ENCODE measurements around the gene MISFA.
"Not testable (repeated sequence)": the region's sequence is repeated elsewhere in the genome, so short reads cannot be mapped to it uniquely, and the experiment has no call there.

Gene MISFA

DNA sequence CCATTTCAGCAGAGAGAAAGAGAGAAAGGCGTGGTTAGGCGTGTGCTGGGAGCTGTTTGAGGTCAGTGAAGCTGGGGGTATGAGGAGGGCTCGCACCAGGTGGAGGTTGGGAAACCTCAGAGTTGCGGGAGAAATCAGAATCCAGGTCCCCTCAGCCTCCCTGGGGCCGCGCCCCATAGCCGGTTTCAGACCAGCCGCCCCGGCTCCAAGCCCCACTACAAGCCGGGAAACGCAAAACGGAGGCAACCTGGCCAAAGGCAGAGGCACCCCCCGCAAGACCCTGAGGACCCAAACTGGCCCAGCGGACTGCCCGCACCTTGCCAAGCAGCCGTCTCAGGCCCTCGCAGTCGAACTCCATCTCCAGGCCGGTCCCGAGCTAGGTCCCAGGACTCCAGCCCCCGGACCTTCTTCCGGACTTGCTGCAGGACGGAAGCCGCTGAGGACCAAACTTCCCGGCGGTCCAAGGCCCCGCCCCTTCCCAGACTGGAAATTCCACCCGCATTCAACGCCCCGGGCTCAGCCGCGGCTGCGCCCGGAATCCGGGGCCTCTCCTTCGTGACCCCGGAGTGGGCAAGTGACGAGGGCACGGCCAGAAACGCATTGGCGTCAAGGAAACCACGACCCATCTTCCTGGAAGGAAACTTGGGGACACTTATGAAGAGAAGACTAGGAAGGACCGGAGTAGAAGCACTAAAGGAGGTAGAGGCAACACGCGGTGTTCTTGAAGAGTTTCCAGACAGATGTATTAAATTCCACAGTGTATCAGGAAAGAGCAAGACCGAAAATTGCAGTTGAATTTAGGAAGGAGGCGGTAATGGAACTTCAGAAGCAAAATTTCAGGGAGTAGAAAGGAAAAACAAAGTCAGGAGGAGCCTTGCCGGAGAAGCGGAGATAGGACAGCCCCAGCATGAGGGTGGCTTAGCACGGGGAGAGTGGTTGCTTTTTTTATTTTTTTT lies 11.0 kb upstream of the MISFA start, which contains the start of gene UEVLD:
Gene UEVLD (minus strand): TSS at position 438 of the 956 bp plus-strand sequence. CDS start 80 bp downstream, at position 358.
- Histone ChIP-seq H4K20me1 (ENCODE audit: low read depth, low read length) (no peaks in the 10 kb centered on the region), H3F3A (ENCODE audit: insufficient read depth) (0 out of 2 replicates have a peak, but pooled peaks cover 11% of the 10 kb centered on the region), H3K4me3 (ENCODE audit: insufficient read depth, low read length, poor library complexity, severe bottlenecking) (peak within 1 kb of the TSS; percentile 55), H2AFZ (ENCODE audit: low read depth, low read length, severe bottlenecking) (peak within 1 kb of the TSS; percentile 97), H3K79me2 (ENCODE audit: insufficient read depth, low read length) (no peaks in the 10 kb centered on the region), H3K9ac (ENCODE audit: low read length) (peak within 1 kb of the TSS; percentile 63), H3K27me3 (ENCODE audit: low read length) (no peaks in the 10 kb centered on the region), H3K36me3 (ENCODE audit: low read length) (no peaks in the 10 kb centered on the region), H3K9me2 (replicated peaks; ENCODE audit: insufficient read depth, low read length) (no peaks in the 10 kb centered on the region), H3K4me2 (ENCODE audit: low read depth, low read length, poor library complexity, severe bottlenecking) (peak within 1 kb of the TSS; percentile 72), H3K9me3 (ENCODE audit: insufficient read depth, low read length) (no peaks in the 10 kb centered on the region), H3K27ac (ENCODE audit: low read depth, low read length) (no peak within 1 kb of the TSS)
- TF ChIP-seq, protein P1, sequence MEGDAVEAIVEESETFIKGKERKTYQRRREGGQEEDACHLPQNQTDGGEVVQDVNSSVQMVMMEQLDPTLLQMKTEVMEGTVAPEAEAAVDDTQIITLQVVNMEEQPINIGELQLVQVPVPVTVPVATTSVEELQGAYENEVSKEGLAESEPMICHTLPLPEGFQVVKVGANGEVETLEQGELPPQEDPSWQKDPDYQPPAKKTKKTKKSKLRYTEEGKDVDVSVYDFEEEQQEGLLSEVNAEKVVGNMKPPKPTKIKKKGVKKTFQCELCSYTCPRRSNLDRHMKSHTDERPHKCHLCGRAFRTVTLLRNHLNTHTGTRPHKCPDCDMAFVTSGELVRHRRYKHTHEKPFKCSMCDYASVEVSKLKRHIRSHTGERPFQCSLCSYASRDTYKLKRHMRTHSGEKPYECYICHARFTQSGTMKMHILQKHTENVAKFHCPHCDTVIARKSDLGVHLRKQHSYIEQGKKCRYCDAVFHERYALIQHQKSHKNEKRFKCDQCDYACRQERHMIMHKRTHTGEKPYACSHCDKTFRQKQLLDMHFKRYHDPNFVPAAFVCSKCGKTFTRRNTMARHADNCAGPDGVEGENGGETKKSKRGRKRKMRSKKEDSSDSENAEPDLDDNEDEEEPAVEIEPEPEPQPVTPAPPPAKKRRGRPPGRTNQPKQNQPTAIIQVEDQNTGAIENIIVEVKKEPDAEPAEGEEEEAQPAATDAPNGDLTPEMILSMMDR (IDR thresholded peaks at IDR 0.05; ENCODE audit: insufficient read depth, low read length, poor library complexity, severe bottlenecking) = no peak
- TF ChIP-seq EZH2phosphoT487 (conservative IDR thresholded peaks at IDR 0.05; ENCODE audit: low read length) = no peak

DNA sequence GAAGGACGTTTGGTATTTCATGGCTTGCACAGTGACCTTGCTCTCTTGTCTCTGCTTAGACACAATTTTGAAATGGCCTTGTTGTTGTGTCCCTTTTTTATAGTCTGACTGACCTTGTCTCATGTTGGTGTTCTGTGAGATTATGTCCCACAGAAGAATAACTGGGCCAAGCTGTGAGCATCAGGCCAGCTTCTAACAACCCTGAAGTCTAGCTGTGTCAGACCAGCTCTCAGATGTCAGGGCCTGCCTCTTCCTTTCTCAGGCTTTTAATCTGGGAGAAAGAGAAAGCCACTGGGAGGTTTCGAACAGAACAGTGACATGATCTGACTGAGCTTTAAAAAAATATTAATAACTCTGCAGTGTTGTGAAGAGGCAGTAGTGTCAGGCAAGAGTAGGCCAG lies 9.0 kb upstream of the MISFA start:
- Histone ChIP-seq H3K79me2 (ENCODE audit: insufficient read depth, low read length) (no peaks in the 10 kb centered on the region), H2AFZ (ENCODE audit: low read depth, low read length, severe bottlenecking) (no peak overlapping the region), H3K9me3 (ENCODE audit: insufficient read depth, low read length) (no peaks in the 10 kb centered on the region), H3K9ac (ENCODE audit: low read length) (no peak overlapping the region), H3K27me3 (ENCODE audit: low read length) (no peaks in the 10 kb centered on the region), H3K9me2 (replicated peaks; ENCODE audit: insufficient read depth, low read length) (no peaks in the 10 kb centered on the region), H3K36me3 (ENCODE audit: low read length) (no peaks in the 10 kb centered on the region), H3K4me2 (ENCODE audit: low read depth, low read length, poor library complexity, severe bottlenecking) (no peak overlapping the region), H3K4me3 (ENCODE audit: insufficient read depth, low read length, poor library complexity, severe bottlenecking) (no peak overlapping the region), H3F3A (ENCODE audit: insufficient read depth) (0 out of 2 replicates have a peak, but pooled peaks cover 11% of the 10 kb centered on the region), H4K20me1 (ENCODE audit: low read depth, low read length) (no peaks in the 10 kb centered on the region), H3K27ac (ENCODE audit: low read depth, low read length) (no peak overlapping the region)
- no peak for TF ChIP-seq EZH2phosphoT487 (conservative IDR thresholded peaks at IDR 0.05; ENCODE audit: low read length)
- TF ChIP-seq, protein P1 (IDR thresholded peaks at IDR 0.05; ENCODE audit: insufficient read depth, low read length, poor library complexity, severe bottlenecking) = no peak

DNA sequence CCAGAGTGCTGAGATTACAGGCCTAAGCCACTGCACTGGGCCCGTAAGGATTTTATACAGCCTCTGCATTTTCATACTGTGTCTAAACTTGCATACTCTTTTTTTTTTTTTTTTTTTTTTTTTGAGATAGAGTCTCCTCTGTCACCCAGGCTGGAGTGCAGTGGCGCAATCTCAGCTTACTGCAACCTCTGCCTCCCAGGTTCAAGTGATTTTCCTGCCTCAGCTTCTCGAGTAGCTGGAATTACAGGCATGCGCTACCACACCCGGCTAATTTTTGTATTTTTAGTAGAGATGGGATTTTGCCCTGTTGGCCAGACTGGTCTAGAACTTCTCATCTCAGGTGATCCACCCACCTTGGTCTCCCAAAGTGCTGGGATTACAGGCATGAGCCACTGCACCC lies 5.5 kb upstream of the MISFA start:
- H3K36me3 ChIP-seq (ENCODE audit: low read length); H3K9me3 ChIP-seq (ENCODE audit: insufficient read depth, low read length); H2AFZ ChIP-seq (ENCODE audit: low read depth, low read length, severe bottlenecking); H3K9me2 ChIP-seq (replicated peaks; ENCODE audit: insufficient read depth, low read length); H3K27ac ChIP-seq (ENCODE audit: low read depth, low read length); H3K27me3 ChIP-seq (ENCODE audit: low read length); H3K4me2 ChIP-seq (ENCODE audit: low read depth, low read length, poor library complexity, severe bottlenecking); H3K9ac ChIP-seq (ENCODE audit: low read length); H3K79me2 ChIP-seq (ENCODE audit: insufficient read depth, low read length); H3K4me3 ChIP-seq (ENCODE audit: insufficient read depth, low read length, poor library complexity, severe bottlenecking); H4K20me1 ChIP-seq (ENCODE audit: low read depth, low read length): not testable (repeated sequence)
- 0 out of 2 replicates have a peak, but pooled peaks cover 11% of the 10 kb centered on the region for H3F3A ChIP-seq (ENCODE audit: insufficient read depth)
